Epithelial cell of prostate (primary cell): ENCODE data around the gene VAV2.

Source experiments
- DNase-seq: peaks from one replicate; pipeline ENCODE4 v3.0.0-alpha.2; 2011; ENCODE audit warnings: low read depth, low spot score
- H3K27ac ChIP-seq: fragments of 450-650 bp; 2 replicates; pipeline ENCODE4 v1.5.1; 2017; ENCODE audit warnings: mild to moderate bottlenecking

VAV2 gene

DNA sequence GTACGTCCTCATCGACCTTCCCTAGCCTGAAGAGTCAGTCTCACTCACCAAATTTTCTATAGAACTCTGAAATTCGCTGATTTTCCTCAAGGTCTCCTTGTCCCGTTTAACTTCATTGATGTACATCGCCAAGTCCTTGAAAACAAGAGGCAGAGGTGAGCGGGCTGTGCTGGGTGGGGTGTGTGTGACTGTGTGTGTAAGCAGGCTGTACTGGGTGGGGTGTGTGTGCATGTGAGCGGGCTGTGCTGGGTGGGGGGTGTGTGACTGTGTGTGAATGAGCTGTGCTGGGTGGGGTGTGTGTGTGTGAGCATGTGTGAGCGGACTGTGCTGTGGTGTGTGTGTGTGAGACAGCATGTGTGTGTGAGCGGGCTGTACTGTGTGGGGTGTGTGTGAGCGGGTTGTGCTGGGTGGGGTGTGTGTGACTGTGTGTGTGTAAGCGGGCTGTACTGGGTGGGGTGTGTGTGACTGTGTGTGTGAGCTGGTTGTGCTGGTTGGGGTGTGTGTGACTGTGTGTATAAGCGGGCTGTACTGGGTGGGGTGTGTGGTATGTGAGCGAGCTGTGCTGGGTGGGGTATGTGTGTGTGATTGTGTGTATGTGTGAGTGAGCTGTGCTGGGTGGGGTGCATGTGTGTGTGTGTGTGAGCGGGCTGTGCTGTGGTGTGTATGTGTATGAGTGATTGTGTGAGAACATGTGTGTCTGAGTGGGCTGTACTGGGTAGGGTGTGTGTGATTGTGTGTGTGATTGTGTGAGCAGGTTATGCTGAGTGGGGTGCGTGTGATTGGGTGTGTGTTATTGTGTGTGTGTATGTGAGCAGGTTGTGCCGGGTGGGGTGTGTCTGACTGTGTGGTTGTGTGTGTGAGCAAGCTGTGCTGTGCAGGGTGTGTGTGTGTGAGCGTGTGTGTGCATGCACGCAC, 200.1 kb downstream of the VAV2 start:
- no peak overlapping the region for H3K27ac ChIP-seq
- no peak for DNase-seq

DNA sequence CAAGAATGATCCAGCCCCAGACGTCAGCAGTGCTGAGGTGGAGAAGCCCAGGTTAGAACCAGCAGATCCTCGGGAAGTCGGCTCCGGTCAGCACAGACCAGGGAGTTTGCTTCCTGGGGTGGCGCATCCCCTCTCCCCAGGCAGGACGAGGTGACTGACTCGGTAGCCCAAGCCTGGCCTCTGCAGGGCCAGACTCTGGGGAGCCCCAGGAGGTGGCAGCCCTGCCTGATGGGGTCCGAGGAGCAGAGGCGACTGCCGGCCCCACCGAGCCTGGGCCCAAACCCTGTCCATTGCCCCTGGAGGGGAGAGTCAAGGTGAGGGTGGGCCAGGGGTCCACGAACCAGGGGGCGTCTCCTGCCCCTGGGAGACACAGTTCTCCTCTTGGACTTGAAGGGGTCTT, 201.1 kb downstream of the VAV2 start:
- DNase-seq, result no peak
- no peak overlapping the region for H3K27ac ChIP-seq

DNA sequence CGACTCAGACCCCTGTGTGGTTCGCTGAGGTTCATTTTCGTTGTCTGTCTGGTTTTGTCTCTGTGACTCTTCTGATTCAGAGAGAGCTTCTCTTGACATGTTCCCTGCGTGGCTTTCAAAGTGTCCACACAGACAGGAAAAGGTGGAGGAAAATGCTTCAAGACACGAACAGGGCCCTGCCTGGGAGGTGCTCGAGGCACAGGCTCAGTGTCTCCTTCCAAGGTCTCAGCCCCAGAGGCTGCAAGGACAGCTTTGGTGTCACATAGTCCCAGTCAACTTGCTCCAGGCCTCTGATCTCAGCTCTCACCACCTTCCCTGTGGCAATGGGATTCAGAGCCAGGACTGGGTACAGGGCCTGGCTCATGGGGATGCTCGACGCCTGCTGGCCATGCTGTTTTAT, 202.3 kb downstream of the VAV2 start:
- no peak for DNase-seq
- no peak overlapping the region for H3K27ac ChIP-seq

DNA sequence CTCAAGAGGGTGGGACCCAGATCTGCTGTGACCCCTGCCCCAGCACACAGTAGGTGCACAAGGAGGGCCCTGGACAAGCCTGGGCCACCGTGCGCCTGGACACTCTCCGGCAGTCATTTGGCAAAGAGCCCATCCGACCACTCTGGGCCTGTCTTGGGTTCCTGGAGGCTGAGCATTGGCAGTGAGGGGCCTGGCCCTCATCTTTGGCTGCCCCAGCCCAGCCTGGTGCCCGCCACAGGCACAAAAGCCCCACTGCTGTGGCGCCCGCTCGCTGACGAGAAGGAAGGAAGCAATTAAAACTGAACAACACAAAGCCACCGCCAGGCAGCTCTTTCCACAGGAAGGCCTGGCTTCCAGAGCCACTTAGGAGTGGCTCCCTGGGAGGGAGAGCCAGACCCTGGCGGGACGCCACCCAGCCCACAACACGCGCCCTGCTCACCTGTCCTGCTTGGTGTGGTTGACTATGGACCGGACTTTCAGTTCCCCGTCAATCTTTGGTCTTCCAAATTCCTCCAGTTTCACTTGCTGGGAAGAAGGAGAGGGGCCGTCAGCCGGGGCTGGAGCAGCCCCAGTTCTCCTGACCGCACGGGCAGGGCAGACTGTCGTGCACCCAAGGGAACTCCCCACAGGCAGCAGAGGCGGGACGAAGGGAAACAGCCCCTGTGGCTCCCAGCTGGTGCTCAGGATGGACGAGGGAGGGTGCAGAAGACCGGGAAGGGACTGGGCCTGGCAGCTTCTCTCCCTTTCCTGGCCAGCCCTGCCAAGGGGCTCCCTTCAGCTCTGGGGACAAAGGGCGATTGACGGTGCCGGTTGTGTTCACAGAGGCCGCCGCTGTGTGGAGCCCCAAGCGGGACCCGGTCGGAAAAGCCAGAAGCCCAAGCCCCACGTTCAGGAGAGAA, 203.1 kb downstream of the VAV2 start:
- H3K27ac ChIP-seq, result no peak overlapping the region
- no peak for DNase-seq

DNA sequence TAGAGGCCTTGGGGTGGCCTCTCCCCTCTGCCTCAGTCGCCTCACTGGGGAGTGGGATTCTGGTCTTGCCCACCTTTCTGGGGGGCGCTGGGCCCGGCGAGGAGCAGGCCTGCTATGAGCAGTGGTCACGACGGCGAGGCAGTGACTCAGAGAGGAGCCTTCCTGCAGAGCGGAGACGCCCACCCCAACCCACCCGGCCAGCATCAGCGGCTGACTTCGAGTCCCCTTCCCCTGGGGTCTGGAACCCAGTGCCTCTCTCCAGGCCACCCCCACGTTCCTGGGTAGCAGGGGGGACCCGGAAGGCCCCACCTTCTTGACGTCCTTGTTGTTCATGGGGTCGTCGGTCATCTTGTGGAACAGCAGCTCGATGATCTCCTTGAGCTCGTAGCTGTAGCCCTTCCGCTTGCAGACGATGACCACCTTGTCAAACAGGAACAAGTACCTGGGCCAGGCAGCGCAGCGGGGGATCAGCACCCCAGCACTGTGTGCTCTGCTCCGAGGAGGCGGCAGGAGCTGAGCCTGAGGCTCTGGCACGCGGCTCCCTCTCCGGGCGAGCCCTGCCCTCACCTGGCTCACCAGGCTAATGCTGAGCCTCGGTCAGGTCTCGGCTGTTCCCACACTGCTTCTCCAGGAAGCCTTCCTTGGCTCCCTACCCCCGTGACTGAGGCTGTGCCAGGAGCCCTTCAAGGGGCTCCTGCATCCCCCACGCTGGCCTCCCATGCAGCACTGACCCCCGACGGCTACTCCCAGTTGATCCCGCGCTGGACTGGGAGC, 203.9 kb downstream of the VAV2 start:
- DNase-seq, result no peak
- H3K27ac ChIP-seq, result no peak overlapping the region

DNA sequence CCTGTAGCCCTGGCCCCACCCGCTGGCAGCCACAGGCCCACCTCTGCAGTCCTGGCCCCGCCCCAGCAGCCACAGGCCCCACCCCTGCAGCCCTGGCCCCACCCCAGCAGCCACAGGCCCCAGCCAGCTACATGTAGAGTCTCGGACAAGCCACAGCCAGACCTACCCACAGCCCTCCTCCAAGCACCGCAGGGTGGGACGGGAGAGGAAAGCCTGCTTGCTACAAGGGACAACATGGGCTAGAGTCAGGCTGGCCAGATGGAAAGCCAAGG, 204.4 kb downstream of the VAV2 start:
- DNase-seq, result no peak
- no peak overlapping the region for H3K27ac ChIP-seq

DNA sequence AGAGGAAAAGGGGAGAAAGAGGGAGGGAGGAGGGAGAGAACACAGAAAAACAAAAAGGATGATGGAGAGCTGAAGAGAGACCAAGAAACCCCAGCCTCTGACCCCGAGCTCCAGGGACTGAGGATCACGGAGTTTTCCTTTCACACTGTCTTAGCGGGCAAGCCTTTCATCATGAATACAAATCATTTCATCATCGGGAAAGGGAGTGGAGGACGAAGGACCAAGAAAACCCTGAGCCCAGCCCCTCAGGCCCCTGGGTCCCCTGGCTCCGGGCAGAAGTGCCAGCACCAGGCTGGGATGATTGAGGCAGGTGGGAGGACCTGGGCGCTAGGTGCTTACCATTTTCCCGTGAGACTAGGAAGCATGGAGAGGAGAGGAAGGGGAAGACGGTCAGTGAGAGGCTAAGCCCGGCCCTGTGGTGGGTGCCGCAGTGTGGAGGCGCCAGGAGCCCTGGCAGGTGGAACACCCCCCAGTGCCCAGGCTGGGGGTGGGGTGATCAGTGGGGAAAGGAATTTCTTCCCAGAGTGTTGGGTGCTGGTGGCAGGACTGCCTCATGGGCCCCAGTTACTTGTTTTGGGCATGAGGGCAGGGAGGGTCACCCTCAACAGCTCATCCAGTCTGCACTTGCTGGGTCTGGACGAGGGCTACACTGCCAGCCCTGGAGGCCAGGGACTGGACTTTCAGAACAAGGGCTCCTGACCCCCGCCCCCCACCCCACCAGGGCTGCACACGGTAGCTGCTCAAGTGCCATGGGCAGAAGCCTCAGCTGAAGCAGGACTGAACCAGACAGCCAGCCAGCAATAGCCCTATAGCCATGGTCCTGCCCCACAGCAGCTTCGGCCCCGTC, 205.0 kb downstream of the VAV2 start:
- DNase-seq, result no peak
- no peak overlapping the region for H3K27ac ChIP-seq

DNA sequence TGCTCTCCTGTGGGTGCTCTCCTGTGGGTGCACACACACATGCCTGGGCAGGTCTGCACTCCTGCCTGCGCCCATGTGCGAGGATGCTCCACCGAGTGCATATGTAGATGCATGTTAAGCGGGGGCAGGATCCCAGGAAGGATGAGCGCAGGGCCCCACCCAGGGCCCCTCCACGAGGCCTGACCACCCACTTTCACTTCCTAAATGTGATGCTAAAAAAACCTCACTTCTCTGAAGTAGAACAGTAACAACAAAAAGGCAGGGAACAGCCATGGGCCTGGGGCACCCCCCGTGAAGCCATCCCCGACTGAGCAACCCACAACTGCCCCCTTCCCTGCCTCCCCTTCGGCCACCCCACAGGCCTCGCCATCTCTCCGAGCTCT, 205.8 kb downstream of the VAV2 start:
- H3K27ac ChIP-seq, result no peak overlapping the region
- no peak for DNase-seq

DNA sequence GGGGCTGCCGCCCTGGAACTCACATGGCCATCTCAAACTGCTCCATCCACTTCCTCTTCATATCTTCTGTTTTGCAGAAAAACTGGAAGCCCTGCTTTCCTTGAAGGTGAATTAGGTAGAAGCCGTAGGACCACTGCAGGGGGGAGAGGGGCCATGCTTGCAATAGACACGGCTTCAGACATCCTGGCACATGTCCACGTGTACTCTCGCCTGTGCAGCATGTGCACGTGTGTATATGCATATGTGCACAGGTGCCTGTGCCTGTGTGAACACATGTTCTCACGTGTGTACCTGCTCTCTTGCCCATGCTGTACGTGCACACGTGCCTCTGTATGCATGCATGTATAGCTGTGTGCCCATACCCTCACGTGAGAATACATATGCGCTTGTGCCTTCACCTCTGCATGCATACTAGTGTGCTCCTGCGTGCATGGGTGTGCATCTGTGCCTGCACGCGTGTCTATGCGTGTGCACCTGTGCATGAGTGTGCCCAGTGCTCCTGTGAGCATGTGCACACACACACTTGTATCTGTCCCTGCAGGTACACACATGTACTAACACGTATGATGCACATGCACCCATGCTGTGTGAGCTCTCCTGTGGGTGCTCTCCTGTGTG, 206.3 kb downstream of the VAV2 start:
- no peak for DNase-seq
- no peak overlapping the region for H3K27ac ChIP-seq

DNA sequence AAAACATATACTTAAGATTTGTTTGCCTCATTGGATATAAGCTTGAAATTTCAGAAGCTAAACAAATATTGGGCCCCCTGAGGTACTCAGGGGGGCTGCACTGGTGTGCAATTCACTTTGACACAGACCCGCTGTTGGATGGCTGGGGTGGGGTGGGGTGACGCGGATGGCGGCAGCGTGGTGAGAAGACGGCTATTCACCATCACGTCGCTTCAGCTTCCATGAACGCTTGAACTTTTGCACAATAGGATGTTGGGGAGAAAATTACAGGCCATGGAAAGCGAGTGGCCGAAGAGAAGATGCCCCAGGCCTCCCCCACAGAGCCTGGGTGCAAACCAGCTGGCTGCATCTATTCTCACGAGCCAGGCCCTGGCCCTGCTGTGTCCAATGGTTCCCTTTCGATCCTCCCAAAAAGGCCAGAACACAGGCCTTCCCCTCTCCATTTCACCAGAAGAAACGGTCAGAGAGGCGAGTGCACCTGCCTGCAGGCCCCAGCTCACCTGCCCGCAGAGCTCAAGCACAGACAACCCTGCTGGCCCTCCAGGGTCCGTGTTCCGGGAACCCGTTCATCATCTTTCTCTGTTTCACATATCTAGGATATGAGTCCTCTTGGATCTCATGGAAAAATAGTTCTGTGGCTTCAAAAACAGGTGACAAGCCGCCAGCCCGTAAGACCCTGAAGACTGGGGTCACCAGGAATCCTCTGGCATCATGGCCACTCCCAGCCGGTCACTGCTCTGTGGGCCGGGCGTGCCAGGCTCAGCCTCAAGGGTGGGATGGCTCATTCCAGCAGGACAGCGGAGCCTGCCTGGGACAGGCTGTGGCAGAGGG, 207.2 kb downstream of the VAV2 start:
- H3K27ac ChIP-seq, result no peak overlapping the region
- DNase-seq, result no peak

DNA sequence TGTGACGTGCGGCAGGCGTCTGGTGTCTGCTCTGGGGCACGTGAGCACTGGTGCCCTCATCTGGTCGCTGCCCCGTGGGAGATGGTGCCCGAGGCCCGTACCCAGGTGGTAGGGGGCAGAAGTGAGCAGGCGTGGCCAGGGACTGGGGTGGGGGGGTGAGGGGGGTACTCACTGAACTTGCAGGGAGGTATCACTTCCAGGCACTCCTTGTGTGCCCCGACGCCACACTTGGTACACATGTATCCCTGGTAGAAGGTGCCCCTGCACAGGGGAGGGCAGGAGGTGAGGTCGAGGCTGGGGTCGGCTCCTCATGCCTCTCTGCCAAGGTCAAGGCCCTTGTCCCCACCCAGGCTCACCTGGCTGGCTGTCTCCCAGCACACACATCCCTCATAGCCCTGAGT, 208.8 kb downstream of the VAV2 start:
- no peak overlapping the region for H3K27ac ChIP-seq
- no peak for DNase-seq

DNA sequence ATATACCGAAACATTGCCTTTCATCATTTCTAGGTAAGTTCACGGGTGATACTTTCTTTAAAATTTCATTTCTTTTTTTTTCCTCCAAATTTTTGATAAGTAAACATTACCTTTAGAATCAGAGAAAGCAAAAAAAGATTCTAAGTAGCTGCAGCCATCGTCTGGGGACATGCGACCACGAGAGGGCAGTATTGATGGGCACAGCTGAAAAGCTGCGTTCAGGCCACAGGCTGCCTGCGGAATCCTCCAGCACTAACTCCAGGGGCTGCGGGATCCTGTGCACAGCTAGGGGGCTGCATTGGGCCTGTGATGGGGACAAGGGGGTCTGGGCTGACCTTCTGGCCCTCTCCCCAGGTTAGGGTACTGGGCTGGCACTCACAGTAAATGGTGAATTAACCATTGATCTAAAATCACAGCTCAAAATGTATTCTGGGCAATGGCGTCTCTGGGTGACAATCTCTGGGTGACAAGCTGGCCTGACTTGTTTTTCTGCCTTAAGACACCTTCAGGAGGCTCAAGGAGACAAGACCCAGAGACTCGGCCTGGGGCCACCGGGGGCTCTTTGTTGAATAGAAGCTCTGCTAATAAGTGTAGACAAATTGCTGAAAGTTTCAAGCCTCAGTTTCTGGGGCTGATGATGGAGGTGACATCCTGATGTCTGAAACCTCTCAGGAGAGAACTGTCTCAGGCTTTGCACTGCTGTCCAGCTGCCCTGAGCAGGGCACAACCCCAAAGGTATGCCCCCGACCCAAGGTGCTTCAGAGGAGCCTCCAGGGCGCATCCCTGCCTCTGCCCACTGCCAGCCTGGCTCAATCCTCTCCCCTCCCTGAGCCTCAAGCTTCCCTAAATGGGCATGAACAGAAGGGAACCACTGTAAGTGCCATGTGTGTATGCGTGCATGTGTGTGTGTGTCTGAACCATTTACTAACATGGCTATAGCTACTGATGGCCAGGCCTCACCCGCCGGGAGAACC, 209.7 kb downstream of the VAV2 start:
- DNase-seq, result no peak
- H3K27ac ChIP-seq, result no peak overlapping the region

DNA sequence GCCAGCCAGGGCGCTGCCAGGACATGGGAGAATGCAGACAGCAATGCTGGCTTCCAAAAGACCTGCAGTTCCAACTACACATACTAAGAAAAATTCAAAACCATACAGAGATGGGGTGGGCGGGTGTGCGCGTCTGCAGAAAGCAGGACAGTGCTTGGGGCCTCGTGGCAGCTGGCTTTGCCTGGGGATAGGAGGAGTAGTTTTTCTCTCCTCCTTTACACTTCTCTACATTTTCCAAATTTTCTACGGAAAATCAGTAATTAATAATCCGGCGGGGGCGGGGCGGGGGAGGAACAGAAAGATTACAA, 210.3 kb downstream of the VAV2 start:
- DNase-seq, result no peak

DNA sequence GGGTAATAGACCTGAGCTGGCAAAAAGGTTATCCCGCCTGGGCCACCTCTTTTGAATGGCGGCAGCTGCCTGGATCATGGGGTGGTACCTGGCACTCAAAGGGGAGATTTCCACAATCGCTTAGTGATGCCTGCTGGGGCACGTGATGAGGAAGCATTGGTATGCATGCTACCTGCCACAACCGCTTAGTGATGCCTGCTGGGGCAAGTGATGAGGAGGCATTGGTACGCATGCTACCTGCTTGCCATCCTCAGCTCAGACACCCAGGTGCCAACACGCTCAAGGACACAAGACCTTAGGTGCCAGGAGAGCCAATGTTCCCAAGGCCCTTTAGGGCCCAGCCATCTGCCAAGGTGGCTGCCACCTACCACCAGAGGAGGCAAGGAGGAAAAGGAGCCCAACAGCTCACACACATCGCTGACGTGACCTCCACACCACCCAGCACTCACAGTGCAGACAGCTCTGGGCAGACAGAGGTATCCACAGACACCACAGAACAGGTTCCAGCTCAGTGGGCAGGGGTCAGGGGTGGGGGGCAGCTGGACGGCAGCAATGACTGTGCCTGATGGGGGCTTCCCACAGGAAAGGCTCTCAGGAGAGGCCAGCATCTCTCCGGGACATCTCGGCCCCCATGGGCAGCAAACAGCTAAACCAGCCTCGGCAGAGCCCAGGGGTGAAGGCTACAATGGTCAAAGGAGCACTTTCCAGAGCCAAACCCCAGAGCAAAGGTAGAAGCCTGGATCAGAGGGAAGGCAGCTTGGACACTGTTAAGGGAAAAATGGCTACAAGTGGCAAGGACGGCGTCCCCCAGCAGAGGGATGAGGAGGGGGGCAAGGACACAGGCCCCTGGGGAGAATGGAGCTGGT, 210.9 kb downstream of the VAV2 start:
- no peak for DNase-seq
- no peak overlapping the region for H3K27ac ChIP-seq

More for the DNA sequence above, 210.3 kb downstream of the VAV2 start:
- no peak overlapping the region for H3K27ac ChIP-seq

DNA sequence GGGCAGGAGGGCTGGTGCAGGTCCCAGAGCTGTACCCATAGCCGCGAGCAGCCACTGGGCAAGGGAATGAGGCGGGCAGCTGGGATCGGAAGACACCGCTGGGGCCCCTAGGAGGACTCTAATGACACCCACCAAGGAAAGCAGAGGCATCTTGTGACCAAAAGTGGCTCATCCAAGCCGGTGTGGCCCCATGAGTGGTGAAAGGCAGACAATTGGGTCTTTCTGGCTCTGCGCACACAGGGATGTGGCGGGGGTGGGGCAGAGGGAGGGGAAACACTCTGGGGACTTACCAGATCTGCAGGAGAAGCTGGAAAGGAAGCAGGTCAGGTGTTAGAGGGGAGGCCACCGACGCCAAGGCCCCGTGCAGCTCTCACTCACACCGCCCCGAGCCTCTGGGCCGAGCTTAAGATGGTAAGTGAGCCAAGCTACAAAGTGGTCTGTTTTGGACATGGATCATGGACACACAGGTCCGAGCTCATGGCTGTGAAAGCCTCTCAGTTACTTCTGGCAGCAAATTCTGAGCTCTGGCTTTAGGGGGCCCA, 211.6 kb downstream of the VAV2 start:
- DNase-seq, result no peak
- no peak overlapping the region for H3K27ac ChIP-seq
